ENCODE measurements around the gene FAM110C.
"Not testable (repeated sequence)": the region's sequence is repeated elsewhere in the genome, so short reads cannot be mapped to it uniquely, and the experiment has no call there.

The FAM110C gene

DNA sequence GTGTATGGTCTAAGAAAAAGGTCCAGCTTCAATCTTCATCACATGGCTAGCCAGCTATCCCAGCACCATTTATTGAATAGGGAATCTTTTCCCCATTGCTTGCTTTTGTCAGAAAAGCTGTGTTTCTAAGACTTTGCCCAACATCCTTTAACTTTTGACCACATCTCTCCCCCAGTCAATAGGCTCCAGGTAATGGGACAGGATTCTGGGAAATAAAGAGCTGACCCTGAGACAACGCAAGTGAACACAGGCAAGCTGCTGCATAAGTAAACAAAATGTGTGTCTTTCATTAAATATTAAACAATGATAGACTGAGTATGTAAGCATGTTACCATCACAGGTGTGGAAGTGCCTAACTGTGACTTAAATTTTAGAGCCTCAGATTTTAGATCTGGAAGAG is 23.0 kb downstream of the FAM110C start:
- no peak for DNase-seq (ENCODE audit: low read depth)
- TF ChIP-seq CTCF (IDR thresholded peaks at IDR 0.05; ENCODE audit: control insufficient read depth, extremely low read depth, insufficient read depth) = no peak
- H3K4me3 ChIP-seq (ENCODE audit: low read depth, low read length) = no peak overlapping the region

DNA sequence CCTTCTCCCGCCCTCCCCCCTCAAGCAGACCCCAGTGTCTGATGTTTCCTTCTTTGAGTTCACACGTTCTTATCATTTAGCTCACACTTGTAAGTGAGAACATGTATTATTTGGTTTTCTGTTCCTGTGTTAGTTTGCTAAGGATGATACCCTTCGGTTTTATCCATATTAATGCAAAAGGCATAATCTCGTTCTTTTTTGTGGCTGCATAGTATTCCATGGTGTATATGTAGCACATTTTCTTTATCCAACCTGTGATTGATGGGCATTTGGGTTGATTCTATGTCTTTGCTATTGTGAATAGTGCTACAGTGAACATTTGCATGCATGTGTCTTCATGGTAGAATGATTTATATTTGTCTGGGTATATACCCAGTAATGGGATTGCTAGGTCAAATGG is 24.1 kb downstream of the FAM110C start:
- not testable (repeated sequence) for DNase-seq (ENCODE audit: low read depth); H3K4me3 ChIP-seq (ENCODE audit: low read depth, low read length)

- H3K4me3 ChIP-seq (ENCODE audit: low read depth, low read length) = not testable (repeated sequence)
- DNase-seq (ENCODE audit: low read depth) = peak; percentile 77
These were observed 26.0 kb downstream of the FAM110C start for GRCh38 chr2:20259-20658.

DNA sequence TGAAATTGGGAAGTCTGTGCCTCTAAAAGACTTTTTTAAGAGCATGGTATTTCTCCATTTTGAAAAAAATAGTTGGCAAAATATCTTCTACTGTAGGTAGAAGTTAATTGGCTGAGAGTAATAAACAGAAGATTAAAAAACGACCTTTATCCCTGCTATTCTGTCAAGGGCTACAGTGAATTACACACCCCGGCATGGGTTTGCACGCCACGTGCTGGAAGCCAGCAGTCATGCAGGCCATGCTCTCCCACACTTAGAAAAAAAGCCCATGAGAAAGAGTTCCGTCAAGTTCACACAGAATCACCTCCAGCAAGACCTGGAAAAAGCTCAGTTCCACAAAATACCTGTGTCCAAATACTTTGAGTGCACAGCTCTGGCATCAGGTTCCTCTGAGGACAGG is 26.8 kb downstream of the FAM110C start:
- no peak for TF ChIP-seq CTCF (IDR thresholded peaks at IDR 0.05; ENCODE audit: control insufficient read depth, extremely low read depth, insufficient read depth)
- no peak for DNase-seq (ENCODE audit: low read depth)
- H3K4me3 ChIP-seq (ENCODE audit: low read depth, low read length) = no peak overlapping the region

GRCh38 chr2:18402-19271 is 27.7 kb downstream of the FAM110C start:
- peak; percentile 55 for TF ChIP-seq CTCF (IDR thresholded peaks at IDR 0.05; ENCODE audit: control insufficient read depth, extremely low read depth, insufficient read depth)
- no peak overlapping the region for H3K4me3 ChIP-seq (ENCODE audit: low read depth, low read length)
- DNase-seq (ENCODE audit: low read depth) = no peak

DNA sequence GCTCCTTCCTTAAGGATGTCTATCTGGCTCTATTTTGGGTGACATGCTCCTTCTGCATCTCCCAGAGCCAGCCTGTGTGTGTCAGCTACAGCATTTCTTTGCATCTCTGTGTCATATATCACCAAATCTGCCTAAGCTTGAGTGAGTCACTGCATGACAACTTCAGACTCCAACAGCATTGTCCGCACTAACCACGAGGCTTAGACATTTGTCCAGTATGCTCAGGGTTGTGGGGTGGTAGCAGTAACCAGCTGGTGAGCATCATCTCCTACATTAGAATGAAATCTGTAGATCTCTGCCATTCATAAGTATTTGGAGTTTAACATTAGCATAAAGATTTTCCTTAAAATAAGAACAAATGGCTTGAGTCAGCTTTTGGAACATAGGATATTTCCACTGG is 30.4 kb downstream of the FAM110C start:
- DNase-seq (ENCODE audit: low read depth); H3K4me3 ChIP-seq (ENCODE audit: low read depth, low read length): not testable (repeated sequence)

- TF ChIP-seq CTCF (IDR thresholded peaks at IDR 0.05; ENCODE audit: control insufficient read depth, extremely low read depth, insufficient read depth) = peak; percentile 73
- no peak overlapping the region for H3K4me3 ChIP-seq (ENCODE audit: low read depth, low read length)
- peak; percentile 44 for DNase-seq (ENCODE audit: low read depth)
These were observed 34.9 kb downstream of the FAM110C start for GRCh38 chr2:11248-11941.

- no peak for DNase-seq (ENCODE audit: low read depth)
- H3K4me3 ChIP-seq (ENCODE audit: low read depth, low read length) = no peak overlapping the region
- TF ChIP-seq CTCF (IDR thresholded peaks at IDR 0.05; ENCODE audit: control insufficient read depth, extremely low read depth, insufficient read depth) = no peak
These were observed 36.0 kb downstream of the FAM110C start for GRCh38 chr2:10222-10875.

Measured in LNCaP clone FGC (cell line).